WTC11 (cell line): ENCODE results near the gene ANTKMT. TPM values are rescaled to one million over a fixed set of nuclear protein-coding genes. Genes with fewer than 3 reads are reported as not detected.

Experiments
- ATAC-seq: fragments of 200-7000 bp; cut with Tn5 transposase; 2 replicates; pipeline ENCODE4 v1.10.0; 2021; ENCODE audit warnings: mild to moderate bottlenecking, moderate library complexity
- CTCF ChIA-PET: fragments of 300-600 bp; sonication (Branson Sonifier 250); formaldehyde crosslinking; loops from one replicate; lab custom pipeline; 2021; ENCODE audit warnings: antibody characterized with exemption; lab: Charles Lee
- POLR2A ChIA-PET: fragments of 350-600 bp; sonication (Branson Sonifier 250); formaldehyde crosslinking; loops from one replicate; lab custom pipeline; 2021; ENCODE audit warnings: antibody characterized with exemption; lab: Charles Lee
- DNase-seq: peaks from one replicate; pipeline ENCODE4 v3.0.0; 2021; ENCODE audit warnings: low spot score
- H3K27ac Mint-ChIP-seq: 2 replicates; pipeline ENCODE4 v1.8.0; 2021; ENCODE audit warnings: mixed read lengths
- H3K27me3 Mint-ChIP-seq: 2 replicates; pipeline ENCODE4 v1.8.0; 2021; ENCODE audit warnings: low read depth, mild to moderate bottlenecking, moderate library complexity, mixed read lengths
- H3K36me3 Mint-ChIP-seq: 2 replicates; pipeline ENCODE4 v1.8.0; 2021; ENCODE audit warnings: mixed read lengths
- H3K4me1 Mint-ChIP-seq: 2 replicates; pipeline ENCODE4 v1.8.0; 2022; ENCODE audit warnings: mixed read lengths
- H3K4me3 Mint-ChIP-seq: 2 replicates; pipeline ENCODE4 v1.8.0; 2021; ENCODE audit warnings: mild to moderate bottlenecking, moderate library complexity, mixed read lengths
- H3K9me3 Mint-ChIP-seq: 2 replicates; pipeline ENCODE4 v1.8.0; 2021; ENCODE audit warnings: mixed read lengths
- ESRRA ChIP-seq: sonication (generic); formaldehyde crosslinking; IDR thresholded peaks from 2 replicates; pipeline ENCODE4 v1.8.1; 2022; ENCODE audit warnings: mild to moderate bottlenecking, missing genetic modification reagents, borderline replicate concordance
- JAZF1 ChIP-seq: fragments of 250-450 bp; sonication (Bioruptor Pico); IDR thresholded peaks from 2 replicates; pipeline ENCODE4 v1.9.0; 2021; ENCODE audit warnings: moderate library complexity, mild to moderate bottlenecking, inconsistent platforms
- KAT7 ChIP-seq: sonication (generic); formaldehyde crosslinking; IDR thresholded peaks from 2 replicates; pipeline ENCODE4 v1.8.1; 2023; ENCODE audit warnings: missing genetic modification reagents, mild to moderate bottlenecking, borderline replicate concordance
- MYBL2 ChIP-seq: sonication (generic); formaldehyde crosslinking; IDR thresholded peaks from 2 replicates; pipeline ENCODE4 v1.8.1; 2023; ENCODE audit warnings: mild to moderate bottlenecking, moderate library complexity, missing genetic modification reagents
- NFATC4 ChIP-seq: fragments of 250-450 bp; sonication (Bioruptor Pico); IDR thresholded peaks from 2 replicates; pipeline ENCODE4 v1.9.0; 2021; ENCODE audit warnings: mild to moderate bottlenecking
- NFYB ChIP-seq: sonication (generic); formaldehyde crosslinking; conservative IDR thresholded peaks from 2 replicates; pipeline ENCODE4 v1.8.0; 2022; ENCODE audit warnings: low read depth, missing genetic modification reagents
- RELA ChIP-seq: sonication (generic); formaldehyde crosslinking; IDR thresholded peaks from 2 replicates; pipeline ENCODE4 v1.8.1; 2022; ENCODE audit warnings: missing genetic modification reagents, mild to moderate bottlenecking, borderline replicate concordance
- TP53 ChIP-seq: sonication (generic); formaldehyde crosslinking; IDR thresholded peaks from 2 replicates; pipeline ENCODE4 v1.8.1; 2023; ENCODE audit warnings: mild to moderate bottlenecking, missing genetic modification reagents
- ZBTB21 ChIP-seq: sonication (generic); formaldehyde crosslinking; IDR thresholded peaks from 2 replicates; pipeline ENCODE4 v1.8.1; 2023; ENCODE audit warnings: mild to moderate bottlenecking, missing genetic modification reagents, borderline replicate concordance
- total RNA-seq: library from RNA; stranded (reverse); gene quantifications from 3 replicates; pipeline ENCODE4 v1.2.3, GENCODE V29; 2021
- TF ChIP-seq, protein P1 (sequence below): fragments of 250-450 bp; sonication (Bioruptor Pico); IDR thresholded peaks from 2 replicates; pipeline ENCODE4 v1.9.0; 2021; ENCODE audit warnings: mild to moderate bottlenecking, borderline replicate concordance
- TF ChIP-seq, protein P2 (sequence below): sonication (generic); formaldehyde crosslinking; IDR thresholded peaks from 2 replicates; pipeline ENCODE4 v1.8.1; 2023; ENCODE audit warnings: mild to moderate bottlenecking, missing genetic modification reagents, moderate library complexity
- TF ChIP-seq, protein P3 (sequence below): sonication (generic); formaldehyde crosslinking; conservative IDR thresholded peaks from 2 replicates; pipeline ENCODE4 v1.8.1; 2022; ENCODE audit warnings: mild to moderate bottlenecking, missing genetic modification reagents
- TF ChIP-seq, protein P4 (sequence below): sonication (generic); formaldehyde crosslinking; IDR thresholded peaks from 2 replicates; pipeline ENCODE4 v1.8.1; 2023; ENCODE audit warnings: mild to moderate bottlenecking, missing genetic modification reagents, moderate library complexity
- TF ChIP-seq, protein P5 (sequence below): sonication (generic); formaldehyde crosslinking; IDR thresholded peaks from 2 replicates; pipeline ENCODE4 v1.8.1; 2023; ENCODE audit warnings: mild to moderate bottlenecking, missing genetic modification reagents, borderline replicate concordance
- TF ChIP-seq, protein P6 (sequence below): sonication (generic); formaldehyde crosslinking; conservative IDR thresholded peaks from 2 replicates; pipeline ENCODE4 v1.8.1; 2023; ENCODE audit warnings: mild to moderate bottlenecking, low read depth, missing genetic modification reagents, moderate library complexity

ANTKMT gene
- total RNA-seq, 1 experiment from 2014 or later = 40.6 TPM

DNA sequence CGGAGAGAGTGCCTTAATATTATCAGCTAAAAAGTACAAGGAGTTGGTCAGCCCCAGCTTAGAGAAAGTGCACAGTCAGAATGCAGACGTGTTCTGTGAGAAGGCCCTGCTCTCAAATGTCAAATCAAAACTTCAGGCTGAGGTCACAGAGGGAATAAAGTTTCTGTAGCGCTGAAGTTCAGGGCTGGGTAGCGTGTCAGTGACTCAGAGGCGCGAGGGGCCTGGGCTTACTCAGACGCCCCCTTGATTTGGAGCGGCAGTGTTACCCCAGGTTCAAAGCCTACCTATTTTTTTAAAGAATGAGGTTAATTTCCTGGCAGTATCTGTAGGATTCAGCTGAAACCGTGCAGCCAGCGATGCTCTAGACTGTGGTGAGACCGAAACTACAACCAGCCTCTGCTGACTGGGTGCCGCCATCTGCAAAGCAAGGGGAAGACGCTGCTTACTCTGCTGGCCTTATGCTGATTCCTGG, 15.1 kb downstream of the ANTKMT start:
- Mint-ChIP-seq H3K27me3 (no peaks in the 10 kb centered on the region), H3K4me1 (peaks cover 14% of the 10 kb centered on the region), H3K36me3 (peaks cover 9% of the 10 kb centered on the region; the same call in 1 of the 2 replicates), H3K27ac (no peak overlapping the region), H3K9me3 (no peaks in the 10 kb centered on the region), H3K4me3 (no peak overlapping the region)
- TF ChIP-seq NFATC4 (CRISPR knock-in tag) = no peak
- TF ChIP-seq, protein P1, sequence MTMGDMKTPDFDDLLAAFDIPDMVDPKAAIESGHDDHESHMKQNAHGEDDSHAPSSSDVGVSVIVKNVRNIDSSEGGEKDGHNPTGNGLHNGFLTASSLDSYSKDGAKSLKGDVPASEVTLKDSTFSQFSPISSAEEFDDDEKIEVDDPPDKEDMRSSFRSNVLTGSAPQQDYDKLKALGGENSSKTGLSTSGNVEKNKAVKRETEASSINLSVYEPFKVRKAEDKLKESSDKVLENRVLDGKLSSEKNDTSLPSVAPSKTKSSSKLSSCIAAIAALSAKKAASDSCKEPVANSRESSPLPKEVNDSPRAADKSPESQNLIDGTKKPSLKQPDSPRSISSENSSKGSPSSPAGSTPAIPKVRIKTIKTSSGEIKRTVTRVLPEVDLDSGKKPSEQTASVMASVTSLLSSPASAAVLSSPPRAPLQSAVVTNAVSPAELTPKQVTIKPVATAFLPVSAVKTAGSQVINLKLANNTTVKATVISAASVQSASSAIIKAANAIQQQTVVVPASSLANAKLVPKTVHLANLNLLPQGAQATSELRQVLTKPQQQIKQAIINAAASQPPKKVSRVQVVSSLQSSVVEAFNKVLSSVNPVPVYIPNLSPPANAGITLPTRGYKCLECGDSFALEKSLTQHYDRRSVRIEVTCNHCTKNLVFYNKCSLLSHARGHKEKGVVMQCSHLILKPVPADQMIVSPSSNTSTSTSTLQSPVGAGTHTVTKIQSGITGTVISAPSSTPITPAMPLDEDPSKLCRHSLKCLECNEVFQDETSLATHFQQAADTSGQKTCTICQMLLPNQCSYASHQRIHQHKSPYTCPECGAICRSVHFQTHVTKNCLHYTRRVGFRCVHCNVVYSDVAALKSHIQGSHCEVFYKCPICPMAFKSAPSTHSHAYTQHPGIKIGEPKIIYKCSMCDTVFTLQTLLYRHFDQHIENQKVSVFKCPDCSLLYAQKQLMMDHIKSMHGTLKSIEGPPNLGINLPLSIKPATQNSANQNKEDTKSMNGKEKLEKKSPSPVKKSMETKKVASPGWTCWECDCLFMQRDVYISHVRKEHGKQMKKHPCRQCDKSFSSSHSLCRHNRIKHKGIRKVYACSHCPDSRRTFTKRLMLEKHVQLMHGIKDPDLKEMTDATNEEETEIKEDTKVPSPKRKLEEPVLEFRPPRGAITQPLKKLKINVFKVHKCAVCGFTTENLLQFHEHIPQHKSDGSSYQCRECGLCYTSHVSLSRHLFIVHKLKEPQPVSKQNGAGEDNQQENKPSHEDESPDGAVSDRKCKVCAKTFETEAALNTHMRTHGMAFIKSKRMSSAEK (CRISPR knock-in tag) = no peak
- ATAC-seq (no peak), DNase-seq (no peak)
- ChIA-PET CTCF (interaction anchor here (0.7 to 1.0 kb wide), 3 partner anchors 10 to 35 kb away, joined by 3 read pairs; partner anchors contain the start of gene CCDC78), POLR2A (no interaction called here)

DNA sequence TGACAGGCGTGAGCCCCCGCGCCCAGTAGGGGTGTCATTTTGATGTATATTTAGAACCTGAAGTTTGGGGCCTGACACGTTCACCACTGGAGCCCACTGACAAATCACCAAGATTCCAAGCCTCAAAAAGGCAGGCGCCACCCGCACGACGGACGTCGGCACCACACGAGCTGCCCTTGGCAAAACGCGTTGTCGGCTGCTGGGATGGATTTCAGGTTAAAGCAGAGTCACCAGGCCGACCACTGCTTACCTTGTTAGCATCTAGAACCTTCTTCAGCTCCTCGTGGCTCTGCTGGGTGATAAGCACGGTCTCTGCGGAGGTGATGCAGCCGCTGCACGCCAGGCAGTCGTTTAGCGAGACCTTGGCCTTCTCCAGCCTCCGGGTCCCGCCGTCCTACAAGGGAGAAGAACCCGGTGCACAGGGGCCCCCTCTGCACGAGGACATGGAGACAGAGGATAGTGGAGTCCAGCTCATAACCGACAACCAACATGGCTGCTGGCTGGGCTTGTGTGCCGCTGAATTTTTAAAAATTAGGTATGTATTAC, 16.1 kb downstream of the ANTKMT start:
- Mint-ChIP-seq H3K36me3 (peaks cover 9% of the 10 kb centered on the region; the same call in 1 of the 2 replicates), H3K4me1 (peaks cover 14% of the 10 kb centered on the region), H3K9me3 (no peaks in the 10 kb centered on the region), H3K4me3 (no peak overlapping the region), H3K27me3 (no peaks in the 10 kb centered on the region), H3K27ac (no peak overlapping the region)
- ChIA-PET POLR2A (no interaction called here), CTCF (interaction anchor here (0.8 to 1.7 kb wide), 7 partner anchors 9 to 89 kb away, joined by 3 to 5 read pairs (median 3); partner anchors contain the start of gene CCDC78)
- TF ChIP-seq, protein P2, sequence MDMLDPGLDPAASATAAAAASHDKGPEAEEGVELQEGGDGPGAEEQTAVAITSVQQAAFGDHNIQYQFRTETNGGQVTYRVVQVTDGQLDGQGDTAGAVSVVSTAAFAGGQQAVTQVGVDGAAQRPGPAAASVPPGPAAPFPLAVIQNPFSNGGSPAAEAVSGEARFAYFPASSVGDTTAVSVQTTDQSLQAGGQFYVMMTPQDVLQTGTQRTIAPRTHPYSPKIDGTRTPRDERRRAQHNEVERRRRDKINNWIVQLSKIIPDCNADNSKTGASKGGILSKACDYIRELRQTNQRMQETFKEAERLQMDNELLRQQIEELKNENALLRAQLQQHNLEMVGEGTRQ (CRISPR knock-in tag) = no peak
- no peak for TF ChIP-seq TP53 (CRISPR knock-in tag)
- TF ChIP-seq KAT7 (CRISPR knock-in tag) = no peak
- TF ChIP-seq, protein P3, sequence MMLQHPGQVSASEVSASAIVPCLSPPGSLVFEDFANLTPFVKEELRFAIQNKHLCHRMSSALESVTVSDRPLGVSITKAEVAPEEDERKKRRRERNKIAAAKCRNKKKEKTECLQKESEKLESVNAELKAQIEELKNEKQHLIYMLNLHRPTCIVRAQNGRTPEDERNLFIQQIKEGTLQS (CRISPR knock-in tag) = no peak
- TF ChIP-seq MYBL2 (CRISPR knock-in tag) = no peak
- no peak for TF ChIP-seq ZBTB21 (CRISPR knock-in tag)
- TF ChIP-seq RELA (CRISPR knock-in tag) = no peak
- TF ChIP-seq, protein P4, sequence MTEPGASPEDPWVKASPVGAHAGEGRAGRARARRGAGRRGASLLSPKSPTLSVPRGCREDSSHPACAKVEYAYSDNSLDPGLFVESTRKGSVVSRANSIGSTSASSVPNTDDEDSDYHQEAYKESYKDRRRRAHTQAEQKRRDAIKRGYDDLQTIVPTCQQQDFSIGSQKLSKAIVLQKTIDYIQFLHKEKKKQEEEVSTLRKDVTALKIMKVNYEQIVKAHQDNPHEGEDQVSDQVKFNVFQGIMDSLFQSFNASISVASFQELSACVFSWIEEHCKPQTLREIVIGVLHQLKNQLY = no peak
- TF ChIP-seq, protein P5, sequence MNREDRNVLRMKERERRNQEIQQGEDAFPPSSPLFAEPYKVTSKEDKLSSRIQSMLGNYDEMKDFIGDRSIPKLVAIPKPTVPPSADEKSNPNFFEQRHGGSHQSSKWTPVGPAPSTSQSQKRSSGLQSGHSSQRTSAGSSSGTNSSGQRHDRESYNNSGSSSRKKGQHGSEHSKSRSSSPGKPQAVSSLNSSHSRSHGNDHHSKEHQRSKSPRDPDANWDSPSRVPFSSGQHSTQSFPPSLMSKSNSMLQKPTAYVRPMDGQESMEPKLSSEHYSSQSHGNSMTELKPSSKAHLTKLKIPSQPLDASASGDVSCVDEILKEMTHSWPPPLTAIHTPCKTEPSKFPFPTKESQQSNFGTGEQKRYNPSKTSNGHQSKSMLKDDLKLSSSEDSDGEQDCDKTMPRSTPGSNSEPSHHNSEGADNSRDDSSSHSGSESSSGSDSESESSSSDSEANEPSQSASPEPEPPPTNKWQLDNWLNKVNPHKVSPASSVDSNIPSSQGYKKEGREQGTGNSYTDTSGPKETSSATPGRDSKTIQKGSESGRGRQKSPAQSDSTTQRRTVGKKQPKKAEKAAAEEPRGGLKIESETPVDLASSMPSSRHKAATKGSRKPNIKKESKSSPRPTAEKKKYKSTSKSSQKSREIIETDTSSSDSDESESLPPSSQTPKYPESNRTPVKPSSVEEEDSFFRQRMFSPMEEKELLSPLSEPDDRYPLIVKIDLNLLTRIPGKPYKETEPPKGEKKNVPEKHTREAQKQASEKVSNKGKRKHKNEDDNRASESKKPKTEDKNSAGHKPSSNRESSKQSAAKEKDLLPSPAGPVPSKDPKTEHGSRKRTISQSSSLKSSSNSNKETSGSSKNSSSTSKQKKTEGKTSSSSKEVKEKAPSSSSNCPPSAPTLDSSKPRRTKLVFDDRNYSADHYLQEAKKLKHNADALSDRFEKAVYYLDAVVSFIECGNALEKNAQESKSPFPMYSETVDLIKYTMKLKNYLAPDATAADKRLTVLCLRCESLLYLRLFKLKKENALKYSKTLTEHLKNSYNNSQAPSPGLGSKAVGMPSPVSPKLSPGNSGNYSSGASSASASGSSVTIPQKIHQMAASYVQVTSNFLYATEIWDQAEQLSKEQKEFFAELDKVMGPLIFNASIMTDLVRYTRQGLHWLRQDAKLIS (CRISPR knock-in tag) = no peak
- TF ChIP-seq JAZF1 (CRISPR knock-in tag) = no peak
- TF ChIP-seq, protein P6, sequence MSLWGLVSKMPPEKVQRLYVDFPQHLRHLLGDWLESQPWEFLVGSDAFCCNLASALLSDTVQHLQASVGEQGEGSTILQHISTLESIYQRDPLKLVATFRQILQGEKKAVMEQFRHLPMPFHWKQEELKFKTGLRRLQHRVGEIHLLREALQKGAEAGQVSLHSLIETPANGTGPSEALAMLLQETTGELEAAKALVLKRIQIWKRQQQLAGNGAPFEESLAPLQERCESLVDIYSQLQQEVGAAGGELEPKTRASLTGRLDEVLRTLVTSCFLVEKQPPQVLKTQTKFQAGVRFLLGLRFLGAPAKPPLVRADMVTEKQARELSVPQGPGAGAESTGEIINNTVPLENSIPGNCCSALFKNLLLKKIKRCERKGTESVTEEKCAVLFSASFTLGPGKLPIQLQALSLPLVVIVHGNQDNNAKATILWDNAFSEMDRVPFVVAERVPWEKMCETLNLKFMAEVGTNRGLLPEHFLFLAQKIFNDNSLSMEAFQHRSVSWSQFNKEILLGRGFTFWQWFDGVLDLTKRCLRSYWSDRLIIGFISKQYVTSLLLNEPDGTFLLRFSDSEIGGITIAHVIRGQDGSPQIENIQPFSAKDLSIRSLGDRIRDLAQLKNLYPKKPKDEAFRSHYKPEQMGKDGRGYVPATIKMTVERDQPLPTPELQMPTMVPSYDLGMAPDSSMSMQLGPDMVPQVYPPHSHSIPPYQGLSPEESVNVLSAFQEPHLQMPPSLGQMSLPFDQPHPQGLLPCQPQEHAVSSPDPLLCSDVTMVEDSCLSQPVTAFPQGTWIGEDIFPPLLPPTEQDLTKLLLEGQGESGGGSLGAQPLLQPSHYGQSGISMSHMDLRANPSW (CRISPR knock-in tag) = no peak
- no peak for TF ChIP-seq NFYB (CRISPR knock-in tag)
- TF ChIP-seq ESRRA = no peak
- no peak for ATAC-seq
- no peak for DNase-seq
